NK-92 treated with Interleukin-12 subunit alpha and Interleukin-12 subunit beta, amount 100 ng/mL, for 24 hours (cell line): Measurements from ENCODE around the gene SUCO.
"Not testable (repeated sequence)": the region's sequence is repeated elsewhere in the genome, so short reads cannot be mapped to it uniquely, and the experiment has no call there.

Experiments
- DNase-seq: peaks from one replicate; lab custom pipeline; 2025; lab: John Stamatoyannopoulos, UW

Gene SUCO

GRCh38 chr1:172559572-172560210, 26.7 kb downstream of the SUCO start:
- DNase-seq = no peak

GRCh38 chr1:172561252-172561651, 28.3 kb downstream of the SUCO start:
- DNase-seq = no peak

GRCh38 chr1:172566196-172566997, 33.4 kb downstream of the SUCO start:
- no peak for DNase-seq

GRCh38 chr1:172567720-172568119, 34.8 kb downstream of the SUCO start:
- DNase-seq = no peak

- no peak for DNase-seq
These were observed 41.1 kb downstream of the SUCO start for GRCh38 chr1:172574080-172574479.

GRCh38 chr1:172578586-172578985, 45.6 kb downstream of the SUCO start:
- DNase-seq = no peak

- DNase-seq = no peak
These were observed 48.3 kb downstream of the SUCO start for GRCh38 chr1:172581273-172581672.

GRCh38 chr1:172581779-172582178, 48.8 kb downstream of the SUCO start:
- DNase-seq = no peak

- DNase-seq = no peak
These were observed 49.9 kb downstream of the SUCO start for GRCh38 chr1:172582889-172583288.

- no peak for DNase-seq
These were observed 52.4 kb downstream of the SUCO start for GRCh38 chr1:172585348-172585747.

- DNase-seq = no peak
These were observed 52.9 kb downstream of the SUCO start for GRCh38 chr1:172585861-172586260.

GRCh38 chr1:172588296-172589291, 55.6 kb downstream of the SUCO start:
- DNase-seq = no peak

GRCh38 chr1:172589553-172589952, 56.6 kb downstream of the SUCO start:
- no peak for DNase-seq

GRCh38 chr1:172591429-172591828, 58.5 kb downstream of the SUCO start:
- DNase-seq = not testable (repeated sequence)

GRCh38 chr1:172595066-172595465, 62.1 kb downstream of the SUCO start:
- DNase-seq = not testable (repeated sequence)

- DNase-seq = not testable (repeated sequence)
These were observed 63.8 kb downstream of the SUCO start for GRCh38 chr1:172596782-172597181.

- no peak for DNase-seq
These were observed 67.0 kb downstream of the SUCO start for GRCh38 chr1:172599912-172600311.

GRCh38 chr1:172600615-172601014, 67.7 kb downstream of the SUCO start:
- no peak for DNase-seq

- no peak for DNase-seq
These were observed 68.2 kb downstream of the SUCO start for GRCh38 chr1:172601046-172601630.

- no peak for DNase-seq
These were observed 69.8 kb downstream of the SUCO start for GRCh38 chr1:172602706-172603105.

GRCh38 chr1:172603816-172604215, 70.9 kb downstream of the SUCO start:
- no peak for DNase-seq

GRCh38 chr1:172605641-172606040, 72.7 kb downstream of the SUCO start:
- DNase-seq = no peak
